IPS-20b (cell line): ENCODE data around the gene IL4I1.
"Not testable (repeated sequence)": the region's sequence is repeated elsewhere in the genome, so short reads cannot be mapped to it uniquely, and the experiment has no call there.

ENCODE experiments used
- H3K27ac ChIP-seq: one replicate; pipeline ENCODE4 v1.5.1; 2013; ENCODE audit warnings: low read length
- H3K27me3 ChIP-seq: 2 replicates; pipeline ENCODE4 v1.6.1; 2013; ENCODE audit warnings: mild to moderate bottlenecking, low read length, inconsistent platforms; ENCODE audit not compliant: insufficient read depth
- H3K36me3 ChIP-seq: 2 replicates; pipeline ENCODE4 v1.6.1; 2013; ENCODE audit warnings: low read depth, mild to moderate bottlenecking, inconsistent platforms, low read length, moderate library complexity; ENCODE audit not compliant: insufficient read depth
- H3K4me1 ChIP-seq: 2 replicates; pipeline ENCODE4 v1.6.1; 2013; ENCODE audit warnings: mild to moderate bottlenecking, control low read depth, inconsistent platforms, low read length, moderate library complexity; ENCODE audit not compliant: insufficient read depth
- H3K4me3 ChIP-seq: 2 replicates; pipeline ENCODE4 v1.5.1; 2013; ENCODE audit warnings: mild to moderate bottlenecking, low read length, inconsistent platforms
- H3K9ac ChIP-seq: 2 replicates; pipeline ENCODE4 v1.6.1; 2013; ENCODE audit warnings: low read depth, mild to moderate bottlenecking, inconsistent platforms, low read length, moderate library complexity
- H3K9me3 ChIP-seq: 2 replicates; pipeline ENCODE4 v1.6.1; 2013; ENCODE audit warnings: mild to moderate bottlenecking, low read depth, low read length, inconsistent platforms; ENCODE audit not compliant: insufficient read depth

The IL4I1 gene, protein sequence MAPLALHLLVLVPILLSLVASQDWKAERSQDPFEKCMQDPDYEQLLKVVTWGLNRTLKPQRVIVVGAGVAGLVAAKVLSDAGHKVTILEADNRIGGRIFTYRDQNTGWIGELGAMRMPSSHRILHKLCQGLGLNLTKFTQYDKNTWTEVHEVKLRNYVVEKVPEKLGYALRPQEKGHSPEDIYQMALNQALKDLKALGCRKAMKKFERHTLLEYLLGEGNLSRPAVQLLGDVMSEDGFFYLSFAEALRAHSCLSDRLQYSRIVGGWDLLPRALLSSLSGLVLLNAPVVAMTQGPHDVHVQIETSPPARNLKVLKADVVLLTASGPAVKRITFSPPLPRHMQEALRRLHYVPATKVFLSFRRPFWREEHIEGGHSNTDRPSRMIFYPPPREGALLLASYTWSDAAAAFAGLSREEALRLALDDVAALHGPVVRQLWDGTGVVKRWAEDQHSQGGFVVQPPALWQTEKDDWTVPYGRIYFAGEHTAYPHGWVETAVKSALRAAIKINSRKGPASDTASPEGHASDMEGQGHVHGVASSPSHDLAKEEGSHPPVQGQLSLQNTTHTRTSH

DNA sequence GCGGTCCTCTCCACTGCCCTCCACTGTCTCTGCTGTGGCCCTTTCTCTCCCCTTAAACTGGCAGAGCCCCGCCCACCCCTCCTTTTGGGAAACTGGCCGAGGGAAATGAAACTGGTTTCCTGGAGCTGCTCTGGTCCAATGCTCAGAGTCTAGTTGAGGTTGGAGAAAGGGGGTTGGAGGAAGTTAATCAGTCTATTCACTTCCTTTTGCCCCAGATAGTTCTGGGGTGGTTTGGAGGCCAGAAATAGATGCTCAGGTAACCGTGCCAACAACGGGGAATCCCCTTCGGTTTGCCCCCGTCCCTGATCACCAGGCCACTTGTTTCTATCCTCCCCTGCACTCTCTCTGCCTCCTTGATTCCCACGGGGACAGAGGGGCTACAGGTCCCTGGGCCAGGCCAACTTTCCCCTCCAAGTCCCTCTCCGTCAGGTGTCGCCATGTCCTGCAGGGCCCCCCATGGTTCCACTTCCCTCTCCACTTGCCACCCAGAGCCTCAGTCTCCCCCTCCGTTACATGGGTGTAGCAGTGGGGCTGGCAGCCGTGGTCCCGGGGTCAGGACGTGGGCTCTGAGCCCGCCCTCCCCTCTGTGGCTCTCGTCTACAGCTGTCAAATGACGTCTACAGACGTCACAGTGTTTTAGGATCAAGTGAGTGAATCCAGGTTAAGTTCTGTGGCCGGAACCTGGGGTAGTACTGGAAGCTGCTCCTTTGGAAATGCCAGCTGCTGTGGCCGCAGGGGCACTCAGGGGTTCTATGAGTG, at the start of gene IL4I1:
Gene IL4I1, minus strand, starts transcription at position 25 of the 759 bp plus-strand sequence. CDS start 727 bp downstream, outside the sequence.
- no peak within 1 kb of the TSS for H3K9ac ChIP-seq
- no peak within 1 kb of the TSS for H3K27ac ChIP-seq
- H3K4me3 ChIP-seq = no peak within 1 kb of the TSS

DNA sequence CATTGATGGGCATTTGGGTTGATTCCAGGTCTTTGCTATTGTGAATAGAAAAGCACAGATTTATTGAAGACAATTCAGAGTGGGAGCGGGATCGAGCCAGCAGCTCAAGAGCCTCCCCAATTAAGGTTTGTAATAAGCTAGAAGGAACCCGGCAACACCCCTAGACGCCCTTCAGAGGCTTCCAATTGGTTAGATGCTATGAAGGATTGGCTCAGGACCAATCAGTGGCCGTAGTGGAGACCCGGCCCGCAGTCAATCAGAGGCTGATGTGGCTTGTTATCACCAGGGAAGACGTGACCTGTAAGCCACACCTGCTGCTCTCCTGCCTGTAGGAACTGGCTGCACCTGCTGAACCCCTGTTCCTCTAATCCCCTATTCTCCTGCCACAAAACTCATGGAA, 49.7 kb upstream of the IL4I1 start:
- no peak overlapping the region for H3K4me3 ChIP-seq
- no peaks in the 10 kb centered on the region for H3K27me3 ChIP-seq
- no peaks in the 10 kb centered on the region for H3K9me3 ChIP-seq
- H3K4me1 ChIP-seq = no peaks in the 10 kb centered on the region
- H3K36me3 ChIP-seq = no peaks in the 10 kb centered on the region
- H3K9ac ChIP-seq = no peak overlapping the region
- H3K27ac ChIP-seq = no peak overlapping the region

More for the DNA sequence above, at the start of gene IL4I1:
- Histone ChIP-seq H3K27me3 (peaks cover 7% of the 10 kb centered on the region), H3K36me3 (no peaks in the 10 kb centered on the region), H3K4me1 (no peaks in the 10 kb centered on the region), H3K9me3 (no peaks in the 10 kb centered on the region)

DNA sequence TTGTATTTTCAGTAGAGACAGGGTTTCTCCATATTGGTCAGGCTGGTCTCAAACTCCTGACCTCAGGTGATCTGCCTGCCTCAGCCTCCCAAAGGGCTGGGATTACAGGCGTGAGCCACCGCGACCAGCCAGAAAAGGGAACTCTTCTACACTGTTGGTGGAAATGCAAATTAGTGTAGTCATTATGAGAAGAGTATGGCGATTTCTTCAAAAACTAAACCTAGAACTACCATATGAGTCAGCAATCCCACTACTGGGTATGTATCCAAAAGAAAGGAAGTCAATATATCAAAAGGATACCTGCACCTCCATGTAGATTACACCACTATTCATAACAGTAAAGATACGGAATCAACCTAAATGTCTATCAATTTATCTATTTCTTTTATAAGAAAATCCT, 47.9 kb upstream of the IL4I1 start:
- H3K9me3 ChIP-seq, H3K4me1 ChIP-seq, H3K36me3 ChIP-seq, H3K27me3 ChIP-seq, H3K27ac ChIP-seq, H3K9ac ChIP-seq, H3K4me3 ChIP-seq: not testable (repeated sequence)

DNA sequence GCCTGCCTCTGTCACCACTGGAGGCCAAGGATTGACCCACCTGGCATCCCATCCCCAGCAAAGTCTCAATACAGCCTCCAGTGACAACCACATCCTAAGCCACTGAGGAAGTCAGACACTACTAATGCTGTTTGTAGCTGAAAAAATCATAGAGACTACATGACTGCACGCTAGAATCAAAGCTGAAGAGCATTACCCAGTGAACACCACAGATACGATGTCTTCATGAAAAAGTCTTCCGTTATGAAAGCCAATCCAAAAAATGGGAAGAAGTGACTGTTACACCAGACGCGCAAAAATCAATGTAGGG, 43.8 kb upstream of the IL4I1 start:
- Histone ChIP-seq H3K27me3 (peaks cover 5% of the 10 kb centered on the region; the same call in 1 of the 2 replicates), H3K9ac (no peak overlapping the region), H3K27ac (no peak overlapping the region), H3K4me1 (no peaks in the 10 kb centered on the region), H3K4me3 (no peak overlapping the region), H3K36me3 (no peaks in the 10 kb centered on the region), H3K9me3 (no peaks in the 10 kb centered on the region)

DNA sequence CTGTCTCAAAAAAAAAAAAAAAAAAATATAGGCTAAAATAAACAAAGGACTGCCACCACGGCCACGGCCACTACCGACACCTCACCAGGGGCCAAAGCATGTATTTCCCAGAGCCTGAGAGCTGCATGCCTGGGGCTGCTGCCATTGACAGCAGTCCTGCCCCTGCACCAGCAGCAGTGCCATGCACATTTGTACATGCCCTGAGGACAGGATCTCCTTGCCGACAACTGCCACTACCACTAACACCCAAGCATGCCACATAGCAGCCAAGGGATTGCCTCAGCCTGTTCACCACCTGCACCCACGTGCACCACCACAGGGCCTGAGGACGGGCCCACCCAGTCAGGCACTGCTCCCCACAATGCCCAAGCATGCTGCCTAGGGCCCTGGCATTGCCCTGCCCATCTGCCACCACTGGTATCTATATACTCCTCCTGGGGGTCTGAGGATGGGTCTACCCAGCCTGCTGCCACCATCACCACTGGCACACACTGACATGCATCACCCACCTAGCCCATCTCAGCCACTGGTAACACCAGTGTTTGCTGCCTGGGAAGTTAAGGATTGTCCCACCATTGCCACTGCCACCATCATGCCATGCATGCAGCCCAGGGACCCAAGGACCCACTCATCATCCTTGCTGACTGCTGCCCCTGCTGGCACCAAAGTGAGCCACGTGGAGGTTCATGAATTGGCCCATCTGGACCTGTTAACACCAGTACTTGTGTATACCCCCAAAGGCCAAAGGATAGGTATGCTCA, 43.2 kb upstream of the IL4I1 start:
- H3K9me3 ChIP-seq = no peaks in the 10 kb centered on the region
- H3K27ac ChIP-seq = no peak overlapping the region

DNA sequence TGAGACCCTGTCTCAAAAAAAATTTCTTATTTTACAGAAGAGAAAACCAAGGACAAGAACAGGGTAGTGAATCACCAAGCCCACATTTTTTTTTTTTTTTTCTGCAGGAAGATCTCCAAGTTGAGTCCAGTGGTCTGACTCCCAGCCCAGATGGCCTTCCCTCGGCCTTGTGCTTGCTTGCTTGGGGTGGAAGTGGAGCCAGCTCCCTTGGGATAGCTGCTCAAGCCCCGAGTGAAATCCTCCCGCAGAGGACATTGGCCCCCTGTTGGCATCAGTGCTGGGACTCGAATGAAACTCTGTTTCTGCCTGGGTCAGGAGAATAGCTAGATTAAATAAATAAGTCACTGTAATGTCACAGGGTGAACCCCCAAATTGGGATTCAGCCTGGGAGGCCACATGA, 42.0 kb upstream of the IL4I1 start:
- no peak overlapping the region for H3K4me3 ChIP-seq
- no peaks in the 10 kb centered on the region for H3K4me1 ChIP-seq
- H3K36me3 ChIP-seq = no peaks in the 10 kb centered on the region
- no peak overlapping the region for H3K9ac ChIP-seq
- no peak overlapping the region for H3K27ac ChIP-seq
- peaks cover 5% of the 10 kb centered on the region; the same call in 1 of the 2 replicates for H3K27me3 ChIP-seq
- H3K9me3 ChIP-seq = no peaks in the 10 kb centered on the region

More for the DNA sequence above, 43.2 kb upstream of the IL4I1 start:
- no peak overlapping the region for H3K4me3 ChIP-seq
- H3K36me3 ChIP-seq = no peaks in the 10 kb centered on the region
- H3K27me3 ChIP-seq = peaks cover 5% of the 10 kb centered on the region; the same call in 1 of the 2 replicates
- no peak overlapping the region for H3K9ac ChIP-seq
- no peaks in the 10 kb centered on the region for H3K4me1 ChIP-seq

DNA sequence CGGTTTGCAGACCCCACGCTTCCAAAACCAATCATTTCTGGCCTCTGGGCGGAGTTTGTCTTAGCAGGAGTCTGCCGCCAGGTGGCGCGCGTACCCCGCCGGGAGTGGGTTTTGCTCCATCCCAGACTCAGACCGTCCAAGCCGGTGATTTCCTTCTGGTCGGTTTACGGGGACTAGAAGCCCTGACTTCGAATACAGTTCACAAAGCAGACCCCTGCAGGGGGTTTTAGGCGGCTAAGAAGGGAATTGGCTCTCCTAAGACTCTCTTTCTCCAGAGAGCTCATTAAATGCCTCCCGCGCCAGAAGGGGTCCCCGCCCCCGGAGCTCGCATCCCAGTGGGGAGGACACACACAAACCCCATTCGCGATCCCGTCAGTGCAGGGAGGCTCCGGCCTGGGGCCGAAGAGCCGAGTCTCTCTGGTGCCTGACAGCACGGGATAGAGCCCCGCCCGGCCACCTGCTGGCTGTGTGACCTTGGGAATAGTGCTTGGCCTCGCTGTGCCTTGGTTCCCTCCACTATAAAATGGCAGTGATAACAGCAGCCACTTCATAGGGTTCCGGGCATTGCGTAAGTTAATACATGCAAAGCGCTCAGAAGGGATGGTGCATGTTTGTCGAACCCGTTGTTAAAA, 41.2 kb upstream of the IL4I1 start:
- peaks cover 5% of the 10 kb centered on the region; the same call in 1 of the 2 replicates for H3K27me3 ChIP-seq
- H3K9me3 ChIP-seq = no peaks in the 10 kb centered on the region
- H3K4me3 ChIP-seq = peak overlapping the region; percentile 27; the same call in 1 of the 2 replicates
- H3K9ac ChIP-seq = no peak overlapping the region
- H3K36me3 ChIP-seq = no peaks in the 10 kb centered on the region
- no peaks in the 10 kb centered on the region for H3K4me1 ChIP-seq
- H3K27ac ChIP-seq = no peak overlapping the region

DNA sequence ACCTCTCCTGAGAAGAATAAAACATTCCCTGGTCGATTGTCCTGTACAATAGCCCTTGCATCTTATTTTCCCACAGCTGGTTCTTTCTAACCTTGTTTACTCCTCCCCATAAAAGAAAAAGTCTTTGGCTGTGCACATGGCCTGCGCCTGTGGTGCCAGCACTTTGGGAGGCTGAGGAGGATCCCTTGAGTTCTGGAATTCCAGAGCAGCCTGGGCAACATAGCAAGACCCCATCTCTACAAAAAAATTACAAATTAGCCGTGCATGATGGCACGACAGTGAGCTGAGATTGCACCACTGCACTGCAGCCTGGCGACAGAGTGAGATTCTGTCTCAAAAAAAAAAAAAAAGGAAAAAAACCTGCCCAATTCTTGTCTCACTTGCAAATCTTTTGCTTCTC, 39.9 kb upstream of the IL4I1 start:
- no peaks in the 10 kb centered on the region for H3K4me1 ChIP-seq
- no peaks in the 10 kb centered on the region for H3K9me3 ChIP-seq
- H3K27me3 ChIP-seq = peaks cover 5% of the 10 kb centered on the region; the same call in 1 of the 2 replicates
- H3K9ac ChIP-seq = no peak overlapping the region
- H3K27ac ChIP-seq = no peak overlapping the region
- H3K4me3 ChIP-seq = no peak overlapping the region
- no peaks in the 10 kb centered on the region for H3K36me3 ChIP-seq

DNA sequence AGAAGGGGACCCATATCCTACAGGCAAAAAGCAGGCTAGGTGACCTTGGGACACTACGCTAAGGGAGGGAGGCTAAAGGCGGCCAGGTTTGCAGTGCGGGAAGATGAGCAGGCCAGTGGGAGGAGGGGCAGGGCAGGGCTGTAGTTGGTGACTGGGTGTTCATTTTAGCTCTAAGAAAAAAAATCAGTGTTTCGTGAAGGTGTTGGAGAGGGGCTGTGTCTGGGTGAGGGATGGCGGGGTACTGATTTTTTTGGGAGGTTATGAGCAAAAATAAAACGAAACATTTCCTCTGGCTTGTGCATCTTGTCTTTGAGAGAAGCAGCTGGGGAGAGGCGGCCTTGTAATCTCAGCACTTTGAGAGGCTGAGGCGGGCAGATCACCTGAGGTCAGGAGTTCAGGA, 37.0 kb upstream of the IL4I1 start:
- Histone ChIP-seq H3K4me3 (no peak overlapping the region), H3K9ac (no peak overlapping the region), H3K4me1 (no peaks in the 10 kb centered on the region), H3K27me3 (peaks cover 5% of the 10 kb centered on the region; the same call in 1 of the 2 replicates), H3K9me3 (no peaks in the 10 kb centered on the region), H3K36me3 (no peaks in the 10 kb centered on the region), H3K27ac (no peak overlapping the region)

DNA sequence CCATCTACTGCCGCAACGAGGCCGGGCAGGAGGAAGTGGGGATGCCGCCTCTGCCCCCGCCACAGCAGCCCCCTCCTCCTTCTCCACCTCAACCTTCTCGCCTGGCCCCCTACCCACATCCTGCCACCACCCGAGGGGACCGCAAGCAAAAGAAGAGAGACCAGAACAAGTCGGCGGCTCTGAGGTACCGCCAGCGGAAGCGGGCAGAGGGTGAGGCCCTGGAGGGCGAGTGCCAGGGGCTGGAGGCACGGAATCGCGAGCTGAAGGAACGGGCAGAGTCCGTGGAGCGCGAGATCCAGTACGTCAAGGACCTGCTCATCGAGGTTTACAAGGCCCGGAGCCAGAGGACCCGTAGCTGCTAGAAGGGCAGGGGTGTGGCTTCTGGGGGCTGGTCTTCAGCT, 36.0 kb upstream of the IL4I1 start:
- Histone ChIP-seq H3K4me3 (no peak overlapping the region), H3K27me3 (peaks cover 5% of the 10 kb centered on the region; the same call in 1 of the 2 replicates), H3K36me3 (peaks cover 3% of the 10 kb centered on the region), H3K4me1 (peaks cover 2% of the 10 kb centered on the region; the same call in 1 of the 2 replicates), H3K9ac (no peak overlapping the region), H3K27ac (no peak overlapping the region), H3K9me3 (no peaks in the 10 kb centered on the region)

DNA sequence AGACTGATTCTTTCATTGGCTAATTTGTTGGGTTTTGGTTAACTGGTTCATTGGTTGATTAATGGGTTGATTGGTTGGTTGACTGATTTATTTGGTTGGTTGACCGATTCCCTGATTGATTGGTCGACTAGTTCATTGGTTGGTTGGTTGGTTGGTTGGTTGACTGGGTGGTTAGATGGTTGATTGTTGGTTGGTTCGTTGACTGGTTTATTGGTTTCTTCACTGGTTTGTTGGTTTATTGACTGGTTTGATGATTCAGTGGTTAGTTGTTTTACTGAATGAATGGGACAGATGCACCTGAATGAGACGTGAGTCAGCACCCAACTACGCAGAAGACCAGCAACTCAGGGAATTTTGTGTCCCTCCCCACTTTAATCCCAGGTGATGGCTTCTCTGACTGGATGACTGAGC, 35.4 kb upstream of the IL4I1 start:
- H3K4me1 ChIP-seq = peaks cover 6% of the 10 kb centered on the region; the same call in 1 of the 2 replicates

More for the DNA sequence above, 35.4 kb upstream of the IL4I1 start:
- H3K9me3 ChIP-seq = no peaks in the 10 kb centered on the region
- peaks cover 10% of the 10 kb centered on the region for H3K36me3 ChIP-seq
- H3K9ac ChIP-seq = no peak overlapping the region
- peaks cover 3% of the 10 kb centered on the region; the same call in 1 of the 2 replicates for H3K27me3 ChIP-seq
- H3K4me3 ChIP-seq = no peak overlapping the region
- H3K27ac ChIP-seq = no peak overlapping the region
